ENCODE data around the gene XCL2. TPM values are rescaled to one million over a fixed set of nuclear protein-coding genes. Genes with fewer than 3 reads are reported as not detected.

XCL2 gene
- total and polyA plus RNA-seq, 10 of the 15 experiments (the other 5 are each of a cell fraction or from before 2014, with no cell fraction given), result 0.50 to 299 (median 4.8) TPM

DNA sequence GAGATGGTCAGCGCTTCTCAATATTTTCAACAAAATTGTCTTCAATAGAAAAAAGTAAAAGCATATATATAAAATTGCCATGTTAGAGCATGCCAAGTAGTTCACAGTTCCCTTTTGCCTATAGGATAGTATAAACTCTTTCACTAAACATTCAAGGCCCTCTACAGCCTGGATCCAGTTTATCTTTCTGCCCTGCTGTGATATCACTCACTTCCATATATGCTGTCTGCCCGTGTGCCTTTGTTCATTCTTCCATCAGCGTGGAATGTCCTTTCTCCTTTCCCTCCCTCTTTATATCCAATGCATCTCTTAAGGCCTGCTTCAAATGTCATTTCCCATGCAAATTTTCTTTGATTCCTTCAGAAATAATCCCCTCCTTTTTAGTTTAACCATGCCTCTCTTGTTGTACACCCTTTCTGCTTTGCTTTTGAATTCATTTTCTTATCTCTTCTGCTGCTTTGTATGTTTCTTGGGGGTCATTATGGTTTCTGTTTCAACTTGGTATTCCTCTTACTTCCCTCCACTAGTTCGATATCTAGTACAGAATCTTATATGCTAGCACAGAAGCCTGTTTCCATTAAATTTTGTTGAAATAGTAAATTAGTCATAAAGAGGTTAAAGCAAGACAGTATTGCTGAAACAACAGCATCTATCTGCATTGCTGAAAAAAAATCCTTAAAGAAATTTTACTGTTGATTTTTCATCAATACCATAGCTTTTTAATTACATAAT is 44.7 kb downstream of the XCL2 start:
- H3K9ac ChIP-seq (ENCODE audit: control insufficient read depth, insufficient read depth, low read length), result no peak overlapping the region
- no peaks in the 10 kb centered on the region for H3K79me2 ChIP-seq (ENCODE audit: control insufficient read depth, insufficient read depth, low read length)
- no peaks in the 10 kb centered on the region for H4K20me1 ChIP-seq (ENCODE audit: control insufficient read depth, insufficient read depth)
- no peaks in the 10 kb centered on the region for H3K27me3 ChIP-seq (replicated peaks in 1 of 2; ENCODE audit: control insufficient read depth in 2 of 2, insufficient read depth in 2 of 2, low read length in 1 of 2)
- H3K27ac ChIP-seq (ENCODE audit: control insufficient read depth, insufficient read depth), result no peak overlapping the region
- in situ Hi-C loops (cut with MboI), result no loop called here
- FAIRE-seq (no peak), DNase-seq (ENCODE audit: low read depth, low spot score) (no peak), ATAC-seq (no peak; the same call in 2 of the 3 replicates)
- ChIA-PET RAD21 (ENCODE audit: unreplicated experiment) (interaction anchor here (1.2 to 1.7 kb wide), 2 partner anchors 30 to 57 kb away, joined by 4 read pairs; no protein-coding TSS in a partner anchor), SMC1A (ENCODE audit: uncharacterized antibody, unreplicated experiment) (interaction anchor here (1.1 to 10.2 kb wide), 6 partner anchors 11 to 56 kb away, joined by 4 to 125 read pairs (median 4); no protein-coding TSS in a partner anchor), POLR2A (no interaction called here), CTCF (interaction anchor here (1.0 to 1.3 kb wide), 2 partner anchors 11 to 156 kb away, joined by 5 to 8 read pairs; no protein-coding TSS in a partner anchor)
- no peak overlapping the region for H2AFZ ChIP-seq (ENCODE audit: control insufficient read depth, low read depth, low read length)
- intact Hi-C loops (cut with micrococcal nuclease; ENCODE audit: unreplicated experiment), result no loop called here
- no peaks in the 10 kb centered on the region for H3K36me3 ChIP-seq (ENCODE audit: control insufficient read depth in 2 of 2, insufficient read depth in 2 of 2, low read length in 1 of 2)
- BruUV-seq (replicated peaks), result no TSS peak
- H3K9me3 ChIP-seq (replicated peaks; ENCODE audit: control insufficient read depth, insufficient read depth, low read length), result no peaks in the 10 kb centered on the region
- no peak overlapping the region for H3K4me3 ChIP-seq
- no peak overlapping the region for H3K4me2 ChIP-seq (ENCODE audit: control insufficient read depth, insufficient read depth)
- no peak for TF ChIP-seq EGR1 (IDR thresholded peaks at IDR 0.05; ENCODE audit: borderline replicate concordance in 1 of 2, low read depth in 2 of 2, low read length in 2 of 2)
- WGBS (ENCODE audit: insufficient coverage, insufficient replicate concordance, low lambda C conversion rate, missing lambda C conversion rate), result 54% methylated on average over 4 of the region's 4 CpGs
- no peaks in the 10 kb centered on the region; the same call in 1 of the 2 replicates for H3K4me1 ChIP-seq (ENCODE audit: control insufficient read depth, insufficient read depth, low read length)

- ChIA-PET CTCF (interaction anchor here (1.3 kb wide), 1 partner anchor 155 kb away, joined by 8 read pairs; no protein-coding TSS in a partner anchor), RAD21 (ENCODE audit: unreplicated experiment) (interaction anchor here (0.6 to 1.7 kb wide), 4 partner anchors 29 to 59 kb away, joined by 3 to 4 read pairs (median 4); no protein-coding TSS in a partner anchor)
- in situ Hi-C loops (cut with MboI), result no loop called here
- no peak for TF ChIP-seq RB1 (IDR thresholded peaks at IDR 0.05; ENCODE audit: borderline replicate concordance)
- no peak for TF ChIP-seq FOXK2 (IDR thresholded peaks at IDR 0.05)
- no peak for TF ChIP-seq JUND (IDR thresholded peaks at IDR 0.05; ENCODE audit: low read depth, low read length)
- TF ChIP-seq JUNB (IDR thresholded peaks at IDR 0.05), result no peak
- TF ChIP-seq ZNF274 (IDR thresholded peaks at IDR 0.05; ENCODE audit: insufficient read depth, insufficient read length), result no peak
- TF ChIP-seq, protein P1, sequence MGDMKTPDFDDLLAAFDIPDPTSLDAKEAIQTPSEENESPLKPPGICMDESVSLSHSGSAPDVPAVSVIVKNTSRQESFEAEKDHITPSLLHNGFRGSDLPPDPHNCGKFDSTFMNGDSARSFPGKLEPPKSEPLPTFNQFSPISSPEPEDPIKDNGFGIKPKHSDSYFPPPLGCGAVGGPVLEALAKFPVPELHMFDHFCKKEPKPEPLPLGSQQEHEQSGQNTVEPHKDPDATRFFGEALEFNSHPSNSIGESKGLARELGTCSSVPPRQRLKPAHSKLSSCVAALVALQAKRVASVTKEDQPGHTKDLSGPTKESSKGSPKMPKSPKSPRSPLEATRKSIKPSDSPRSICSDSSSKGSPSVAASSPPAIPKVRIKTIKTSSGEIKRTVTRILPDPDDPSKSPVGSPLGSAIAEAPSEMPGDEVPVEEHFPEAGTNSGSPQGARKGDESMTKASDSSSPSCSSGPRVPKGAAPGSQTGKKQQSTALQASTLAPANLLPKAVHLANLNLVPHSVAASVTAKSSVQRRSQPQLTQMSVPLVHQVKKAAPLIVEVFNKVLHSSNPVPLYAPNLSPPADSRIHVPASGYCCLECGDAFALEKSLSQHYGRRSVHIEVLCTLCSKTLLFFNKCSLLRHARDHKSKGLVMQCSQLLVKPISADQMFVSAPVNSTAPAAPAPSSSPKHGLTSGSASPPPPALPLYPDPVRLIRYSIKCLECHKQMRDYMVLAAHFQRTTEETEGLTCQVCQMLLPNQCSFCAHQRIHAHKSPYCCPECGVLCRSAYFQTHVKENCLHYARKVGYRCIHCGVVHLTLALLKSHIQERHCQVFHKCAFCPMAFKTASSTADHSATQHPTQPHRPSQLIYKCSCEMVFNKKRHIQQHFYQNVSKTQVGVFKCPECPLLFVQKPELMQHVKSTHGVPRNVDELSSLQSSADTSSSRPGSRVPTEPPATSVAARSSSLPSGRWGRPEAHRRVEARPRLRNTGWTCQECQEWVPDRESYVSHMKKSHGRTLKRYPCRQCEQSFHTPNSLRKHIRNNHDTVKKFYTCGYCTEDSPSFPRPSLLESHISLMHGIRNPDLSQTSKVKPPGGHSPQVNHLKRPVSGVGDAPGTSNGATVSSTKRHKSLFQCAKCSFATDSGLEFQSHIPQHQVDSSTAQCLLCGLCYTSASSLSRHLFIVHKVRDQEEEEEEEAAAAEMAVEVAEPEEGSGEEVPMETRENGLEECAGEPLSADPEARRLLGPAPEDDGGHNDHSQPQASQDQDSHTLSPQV (IDR thresholded peaks at IDR 0.05), result no peak
- no peak for TF ChIP-seq PBX3 (IDR thresholded peaks at IDR 0.05; ENCODE audit: insufficient replicate concordance, low read depth, low read length)
- TF ChIP-seq CREB1 (IDR thresholded peaks at IDR 0.05; ENCODE audit: low read depth), result no peak
Measured at GRCh38 chr1:168498159-168498631, 45.6 kb downstream of the XCL2 start.

More at GRCh38 chr1:168498159-168498631, 45.6 kb downstream of the XCL2 start:
- Histone ChIP-seq H3K9ac (ENCODE audit: control insufficient read depth, insufficient read depth, low read length) (no peak overlapping the region), H3K79me2 (ENCODE audit: control insufficient read depth, insufficient read depth, low read length) (no peaks in the 10 kb centered on the region), H3K4me3 (no peak overlapping the region), H3K9me3 (replicated peaks; ENCODE audit: control insufficient read depth, insufficient read depth, low read length) (no peaks in the 10 kb centered on the region), H2AFZ (ENCODE audit: control insufficient read depth, low read depth, low read length) (no peak overlapping the region), H3K36me3 (ENCODE audit: control insufficient read depth in 2 of 2, insufficient read depth in 2 of 2, low read length in 1 of 2) (no peaks in the 10 kb centered on the region), H4K20me1 (ENCODE audit: control insufficient read depth, insufficient read depth) (no peaks in the 10 kb centered on the region), H3K4me2 (ENCODE audit: control insufficient read depth, insufficient read depth) (no peak overlapping the region), H3K4me1 (ENCODE audit: control insufficient read depth, insufficient read depth, low read length) (no peaks in the 10 kb centered on the region; the same call in 1 of the 2 replicates), H3K27me3 (replicated peaks in 1 of 2; ENCODE audit: control insufficient read depth in 2 of 2, insufficient read depth in 2 of 2, low read length in 1 of 2) (no peaks in the 10 kb centered on the region), H3K27ac (ENCODE audit: control insufficient read depth, insufficient read depth) (no peak overlapping the region)
- BruUV-seq (replicated peaks), result no TSS peak
- intact Hi-C loops (cut with micrococcal nuclease; ENCODE audit: unreplicated experiment), result no loop called here
- ATAC-seq (no peak), DNase-seq (ENCODE audit: low read depth, low spot score) (no peak), FAIRE-seq (no peak)
- WGBS (ENCODE audit: insufficient coverage, insufficient replicate concordance, low lambda C conversion rate, missing lambda C conversion rate), result 0% methylated on average over 2 of the region's 2 CpGs
- SMC1A ChIA-PET (ENCODE audit: uncharacterized antibody, unreplicated experiment), result interaction anchor here (0.7 to 1.5 kb wide), 6 partner anchors 9 to 41 kb away, joined by 3 to 5 read pairs (median 4); no protein-coding TSS in a partner anchor
- POLR2A ChIA-PET, result interaction anchor here (1.1 kb wide), 1 partner anchor 32 kb away, joined by 4 read pairs; no protein-coding TSS in a partner anchor
